ENCODE results near the gene IL17C.

Gene IL17C

GRCh38 chr16:88617268-88618031 lies 20.9 kb upstream of the IL17C start:
- Mint-ChIP-seq H3K36me3 (ENCODE audit: low read depth) (peaks cover 24% of the 10 kb centered on the region), H3K27ac (no peak overlapping the region), H3K4me3 (no peak overlapping the region), H3K27me3 (no peaks in the 10 kb centered on the region), H3K4me1 (peaks cover 31% of the 10 kb centered on the region), H3K9me3 (no peaks in the 10 kb centered on the region)
- ATAC-seq (no peak), DNase-seq (no peak)

GRCh38 chr16:88618182-88618955 lies 20.0 kb upstream of the IL17C start:
- Mint-ChIP-seq H3K27me3 (no peaks in the 10 kb centered on the region), H3K9me3 (no peaks in the 10 kb centered on the region), H3K4me3 (no peak overlapping the region), H3K27ac (no peak overlapping the region), H3K36me3 (ENCODE audit: low read depth) (peaks cover 22% of the 10 kb centered on the region), H3K4me1 (peaks cover 31% of the 10 kb centered on the region)
- no peak for ATAC-seq
- DNase-seq: no peak

- Mint-ChIP-seq H3K36me3 (ENCODE audit: low read depth) (peaks cover 21% of the 10 kb centered on the region), H3K27ac (no peak overlapping the region), H3K4me3 (no peak overlapping the region)
Observed at GRCh38 chr16:88618956-88619667, 19.3 kb upstream of the IL17C start.

GRCh38 chr16:88619859-88620815 lies 18.2 kb upstream of the IL17C start:
- Mint-ChIP-seq H3K4me3 (no peak overlapping the region), H3K27ac (peak overlapping the region; percentile 74), H3K27me3 (no peaks in the 10 kb centered on the region), H3K36me3 (ENCODE audit: low read depth) (peaks cover 21% of the 10 kb centered on the region), H3K9me3 (no peaks in the 10 kb centered on the region), H3K4me1 (peaks cover 31% of the 10 kb centered on the region)
- DNase-seq: peak; percentile 44
- ATAC-seq: peak; percentile 76

More at GRCh38 chr16:88618956-88619667, 19.3 kb upstream of the IL17C start:
- no peak for DNase-seq
- Mint-ChIP-seq H3K9me3 (no peaks in the 10 kb centered on the region), H3K27me3 (no peaks in the 10 kb centered on the region), H3K4me1 (peaks cover 31% of the 10 kb centered on the region)
- ATAC-seq: no peak

GRCh38 chr16:88622125-88622524 lies 16.2 kb upstream of the IL17C start:
- Mint-ChIP-seq H3K36me3 (ENCODE audit: low read depth) (peaks cover 30% of the 10 kb centered on the region), H3K4me1 (peaks cover 31% of the 10 kb centered on the region), H3K4me3 (no peak overlapping the region), H3K27ac (no peak overlapping the region), H3K9me3 (no peaks in the 10 kb centered on the region), H3K27me3 (no peaks in the 10 kb centered on the region)
- ATAC-seq: no peak
- no peak for DNase-seq

GRCh38 chr16:88622866-88623265 lies 15.5 kb upstream of the IL17C start:
- no peak overlapping the region for H3K27ac Mint-ChIP-seq
- H3K4me1 Mint-ChIP-seq: peaks cover 31% of the 10 kb centered on the region
- no peak for DNase-seq
- no peaks in the 10 kb centered on the region for H3K9me3 Mint-ChIP-seq
- H3K27me3 Mint-ChIP-seq: no peaks in the 10 kb centered on the region
- H3K4me3 Mint-ChIP-seq: no peak overlapping the region
- peaks cover 33% of the 10 kb centered on the region for H3K36me3 Mint-ChIP-seq (ENCODE audit: low read depth)
- ATAC-seq: no peak

GRCh38 chr16:88623858-88624257 lies 14.5 kb upstream of the IL17C start:
- no peaks in the 10 kb centered on the region for H3K27me3 Mint-ChIP-seq
- ATAC-seq: no peak

GRCh38 chr16:88624481-88624880 lies 13.9 kb upstream of the IL17C start:
- peaks cover 21% of the 10 kb centered on the region for H3K4me1 Mint-ChIP-seq
- no peaks in the 10 kb centered on the region for H3K9me3 Mint-ChIP-seq
- H3K27me3 Mint-ChIP-seq: no peaks in the 10 kb centered on the region
- peaks cover 37% of the 10 kb centered on the region for H3K36me3 Mint-ChIP-seq (ENCODE audit: low read depth)
- no peak overlapping the region for H3K27ac Mint-ChIP-seq
- ATAC-seq (no peak), DNase-seq (no peak)
- no peak overlapping the region for H3K4me3 Mint-ChIP-seq

More at GRCh38 chr16:88623858-88624257, 14.5 kb upstream of the IL17C start:
- Mint-ChIP-seq H3K36me3 (ENCODE audit: low read depth) (peaks cover 33% of the 10 kb centered on the region), H3K9me3 (no peaks in the 10 kb centered on the region), H3K4me3 (no peak overlapping the region), H3K4me1 (peaks cover 27% of the 10 kb centered on the region), H3K27ac (no peak overlapping the region)
- DNase-seq: no peak

- Mint-ChIP-seq H3K4me1 (peaks cover 15% of the 10 kb centered on the region), H3K4me3 (no peak overlapping the region), H3K36me3 (ENCODE audit: low read depth) (peaks cover 38% of the 10 kb centered on the region), H3K27me3 (no peaks in the 10 kb centered on the region), H3K9me3 (no peaks in the 10 kb centered on the region), H3K27ac (no peak overlapping the region)
- no peak for DNase-seq
- no peak for ATAC-seq
Observed at GRCh38 chr16:88624977-88625576, 13.3 kb upstream of the IL17C start.

GRCh38 chr16:88626646-88627045 lies 11.7 kb upstream of the IL17C start:
- Mint-ChIP-seq H3K36me3 (ENCODE audit: low read depth) (peaks cover 32% of the 10 kb centered on the region), H3K9me3 (no peaks in the 10 kb centered on the region), H3K27me3 (no peaks in the 10 kb centered on the region), H3K4me1 (peaks cover 3% of the 10 kb centered on the region), H3K4me3 (no peak overlapping the region), H3K27ac (no peak overlapping the region)
- no peak for ATAC-seq
- DNase-seq: no peak

- peaks cover 32% of the 10 kb centered on the region for H3K36me3 Mint-ChIP-seq (ENCODE audit: low read depth)
- no peaks in the 10 kb centered on the region for H3K9me3 Mint-ChIP-seq
- H3K4me3 Mint-ChIP-seq: no peak overlapping the region
- H3K4me1 Mint-ChIP-seq: peaks cover 2% of the 10 kb centered on the region
- H3K27me3 Mint-ChIP-seq: no peaks in the 10 kb centered on the region
- ATAC-seq (no peak), DNase-seq (no peak)
- H3K27ac Mint-ChIP-seq: no peak overlapping the region
Observed at GRCh38 chr16:88627531-88628411, 10.6 kb upstream of the IL17C start.

- Mint-ChIP-seq H3K27me3 (no peaks in the 10 kb centered on the region), H3K36me3 (ENCODE audit: low read depth) (peaks cover 25% of the 10 kb centered on the region), H3K4me1 (peaks cover 8% of the 10 kb centered on the region), H3K4me3 (no peak overlapping the region), H3K9me3 (no peaks in the 10 kb centered on the region), H3K27ac (no peak overlapping the region)
- ATAC-seq (no peak), DNase-seq (no peak)
Observed at GRCh38 chr16:88628512-88628974, 9.8 kb upstream of the IL17C start.

- no peaks in the 10 kb centered on the region for H3K9me3 Mint-ChIP-seq
- H3K4me1 Mint-ChIP-seq: peaks cover 18% of the 10 kb centered on the region
- DNase-seq: no peak
- no peak overlapping the region for H3K4me3 Mint-ChIP-seq
- H3K27ac Mint-ChIP-seq: no peak overlapping the region
- no peak for ATAC-seq
- peaks cover 24% of the 10 kb centered on the region for H3K36me3 Mint-ChIP-seq (ENCODE audit: low read depth)
- H3K27me3 Mint-ChIP-seq: no peaks in the 10 kb centered on the region
Observed at GRCh38 chr16:88629835-88630234, 8.5 kb upstream of the IL17C start.

Data from activated naive CD8-positive, alpha-beta T cell treated with anti-CD3 and anti-CD28 coated beads, Interleukin-2, amount 50 U/mL, for 24 hours (primary cell).